ENCODE results near the gene PRIMA1.

DNA sequence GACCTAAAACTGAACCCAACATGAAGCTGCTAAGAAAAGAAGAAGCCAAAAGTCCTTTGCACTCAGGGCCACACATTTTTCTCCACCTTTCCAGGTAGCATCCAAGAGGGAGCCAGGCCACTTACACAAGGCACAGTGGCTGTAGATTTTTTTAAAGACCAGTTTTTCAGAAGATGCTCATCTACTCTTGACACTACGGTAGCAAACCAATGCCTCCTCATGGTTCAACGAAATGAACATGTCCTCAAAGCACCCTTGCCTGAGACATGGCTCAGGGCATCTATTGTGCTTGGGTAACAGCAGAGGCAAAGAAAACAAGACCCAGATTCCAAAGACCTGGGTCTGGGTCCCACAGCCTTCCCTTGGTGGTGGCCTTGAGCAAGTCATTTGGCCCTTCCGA is 22.3 kb downstream of the PRIMA1 start:
- TF ChIP-seq, protein P1, sequence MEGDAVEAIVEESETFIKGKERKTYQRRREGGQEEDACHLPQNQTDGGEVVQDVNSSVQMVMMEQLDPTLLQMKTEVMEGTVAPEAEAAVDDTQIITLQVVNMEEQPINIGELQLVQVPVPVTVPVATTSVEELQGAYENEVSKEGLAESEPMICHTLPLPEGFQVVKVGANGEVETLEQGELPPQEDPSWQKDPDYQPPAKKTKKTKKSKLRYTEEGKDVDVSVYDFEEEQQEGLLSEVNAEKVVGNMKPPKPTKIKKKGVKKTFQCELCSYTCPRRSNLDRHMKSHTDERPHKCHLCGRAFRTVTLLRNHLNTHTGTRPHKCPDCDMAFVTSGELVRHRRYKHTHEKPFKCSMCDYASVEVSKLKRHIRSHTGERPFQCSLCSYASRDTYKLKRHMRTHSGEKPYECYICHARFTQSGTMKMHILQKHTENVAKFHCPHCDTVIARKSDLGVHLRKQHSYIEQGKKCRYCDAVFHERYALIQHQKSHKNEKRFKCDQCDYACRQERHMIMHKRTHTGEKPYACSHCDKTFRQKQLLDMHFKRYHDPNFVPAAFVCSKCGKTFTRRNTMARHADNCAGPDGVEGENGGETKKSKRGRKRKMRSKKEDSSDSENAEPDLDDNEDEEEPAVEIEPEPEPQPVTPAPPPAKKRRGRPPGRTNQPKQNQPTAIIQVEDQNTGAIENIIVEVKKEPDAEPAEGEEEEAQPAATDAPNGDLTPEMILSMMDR (IDR thresholded peaks at IDR 0.05): no peak
- TF ChIP-seq SIN3A (IDR thresholded peaks at IDR 0.05; ENCODE audit: borderline replicate concordance, insufficient read depth, low read depth, low read length) (no peak), POLR2AphosphoS5 (IDR thresholded peaks at IDR 0.05; ENCODE audit: low read depth, low read length) (no peak), REST (IDR thresholded peaks at IDR 0.05; ENCODE audit: insufficient read depth in 1 of 2, low read depth in 2 of 2, low read length in 1 of 2) (no peak)

All from Panc1 (cell line).